Activated naive CD8-positive, alpha-beta T cell treated with anti-CD3 and anti-CD28 coated beads for 36 hours (primary cell): Measurements from ENCODE around the gene KANTR. TPM values are rescaled to one million over a fixed set of nuclear protein-coding genes. Genes with fewer than 3 reads are reported as not detected.

Experiments
- DNase-seq: peaks from one replicate; pipeline ENCODE4 v3.0.0; 2021
- H3K27ac Mint-ChIP-seq: one replicate; pipeline ENCODE4 v1.8.0; 2022; ENCODE audit warnings: mild to moderate bottlenecking, moderate library complexity, mixed read lengths
- H3K27me3 Mint-ChIP-seq: one replicate; pipeline ENCODE4 v1.8.0; 2022; ENCODE audit warnings: mild to moderate bottlenecking, mixed read lengths
- H3K36me3 Mint-ChIP-seq: one replicate; pipeline ENCODE4 v1.8.0; 2021; ENCODE audit warnings: mild to moderate bottlenecking, mixed read lengths
- H3K4me1 Mint-ChIP-seq: one replicate; pipeline ENCODE4 v1.8.0; 2021; ENCODE audit warnings: mixed read lengths
- H3K4me3 Mint-ChIP-seq: one replicate; pipeline ENCODE4 v1.8.0; 2022; ENCODE audit warnings: mild to moderate bottlenecking, moderate library complexity, mixed read lengths
- H3K9me3 Mint-ChIP-seq: one replicate; pipeline ENCODE4 v1.8.0; 2022; ENCODE audit warnings: mixed read lengths
- total RNA-seq, 2 experiments: library from RNA; stranded (reverse); gene quantifications; one replicate each; pipeline ENCODE4 v1.2.3, GENCODE V29; 2021

KANTR gene
- total RNA-seq, 2 experiments from 2014 or later, result 6.3 to 6.4 TPM

- H3K9me3 Mint-ChIP-seq, result no peaks in the 10 kb centered on the region
- H3K4me1 Mint-ChIP-seq, result peaks cover 16% of the 10 kb centered on the region
- H3K27ac Mint-ChIP-seq, result no peak overlapping the region
- H3K36me3 Mint-ChIP-seq, result no peaks in the 10 kb centered on the region
- no peak for DNase-seq
- no peak overlapping the region for H3K4me3 Mint-ChIP-seq
- no peaks in the 10 kb centered on the region for H3K27me3 Mint-ChIP-seq
Observed at GRCh38 chrX:53076671-53077070, 17.3 kb upstream of the KANTR start.

- no peak for DNase-seq
- H3K27ac Mint-ChIP-seq, result no peak overlapping the region
- H3K36me3 Mint-ChIP-seq, result no peaks in the 10 kb centered on the region
- H3K4me3 Mint-ChIP-seq, result no peak overlapping the region
- peaks cover 7% of the 10 kb centered on the region for H3K4me1 Mint-ChIP-seq
- no peaks in the 10 kb centered on the region for H3K9me3 Mint-ChIP-seq
- H3K27me3 Mint-ChIP-seq, result no peaks in the 10 kb centered on the region
Observed at GRCh38 chrX:53077207-53078197, 16.4 kb upstream of the KANTR start.

- no peak overlapping the region for H3K27ac Mint-ChIP-seq
Observed at GRCh38 chrX:53078943-53079342, 15.0 kb upstream of the KANTR start.

GRCh38 chrX:53080628-53081580, 13.0 kb upstream of the KANTR start:
- H3K4me3 Mint-ChIP-seq, result peak overlapping the region; percentile 78
- peak overlapping the region; percentile 89 for H3K27ac Mint-ChIP-seq
- no peaks in the 10 kb centered on the region for H3K9me3 Mint-ChIP-seq
- H3K27me3 Mint-ChIP-seq, result no peaks in the 10 kb centered on the region
- no peak for DNase-seq
- H3K36me3 Mint-ChIP-seq, result peaks cover 30% of the 10 kb centered on the region
- peaks cover 25% of the 10 kb centered on the region for H3K4me1 Mint-ChIP-seq

More at GRCh38 chrX:53078943-53079342, 15.0 kb upstream of the KANTR start:
- DNase-seq, result no peak
- Mint-ChIP-seq H3K4me1 (peaks cover 11% of the 10 kb centered on the region), H3K27me3 (no peaks in the 10 kb centered on the region), H3K9me3 (no peaks in the 10 kb centered on the region), H3K4me3 (no peak overlapping the region), H3K36me3 (peaks cover 13% of the 10 kb centered on the region)

GRCh38 chrX:53081925-53082772, 11.8 kb upstream of the KANTR start, which contains the start of gene TSPYL2:
Gene TSPYL2, plus strand, starts transcription at chrX:53082367. Its CDS starts 132 bp downstream, at chrX:53082499.
- Mint-ChIP-seq H3K4me1 (peaks cover 36% of the 10 kb centered on the region), H3K9me3 (no peaks in the 10 kb centered on the region), H3K36me3 (peaks cover 33% of the 10 kb centered on the region), H3K27me3 (no peaks in the 10 kb centered on the region), H3K27ac (peak within 1 kb of the TSS; percentile 98), H3K4me3 (peak within 1 kb of the TSS; percentile 94)
- peak; percentile 95 for DNase-seq

- peaks cover 45% of the 10 kb centered on the region for H3K4me1 Mint-ChIP-seq
- no peaks in the 10 kb centered on the region for H3K9me3 Mint-ChIP-seq
- H3K27ac Mint-ChIP-seq, result peak overlapping the region; percentile 98
- H3K4me3 Mint-ChIP-seq, result peak overlapping the region; percentile 94
- H3K27me3 Mint-ChIP-seq, result no peaks in the 10 kb centered on the region
- peaks cover 36% of the 10 kb centered on the region for H3K36me3 Mint-ChIP-seq
- DNase-seq, result no peak
Observed at GRCh38 chrX:53082773-53083616, 10.9 kb upstream of the KANTR start.

- Mint-ChIP-seq H3K4me3 (peak overlapping the region; percentile 94), H3K36me3 (peaks cover 42% of the 10 kb centered on the region), H3K9me3 (no peaks in the 10 kb centered on the region), H3K27me3 (no peaks in the 10 kb centered on the region), H3K4me1 (peaks cover 51% of the 10 kb centered on the region), H3K27ac (peak overlapping the region; percentile 69)
- DNase-seq, result no peak
Observed at GRCh38 chrX:53084043-53084570, 9.8 kb upstream of the KANTR start.

- peak overlapping the region; percentile 69 for H3K27ac Mint-ChIP-seq
- H3K27me3 Mint-ChIP-seq, result no peaks in the 10 kb centered on the region
- peaks cover 56% of the 10 kb centered on the region for H3K4me1 Mint-ChIP-seq
- H3K4me3 Mint-ChIP-seq, result peak overlapping the region; percentile 9
- H3K9me3 Mint-ChIP-seq, result no peaks in the 10 kb centered on the region
- no peak for DNase-seq
- peaks cover 43% of the 10 kb centered on the region for H3K36me3 Mint-ChIP-seq
Observed at GRCh38 chrX:53084863-53085262, 9.1 kb upstream of the KANTR start.

- Mint-ChIP-seq H3K9me3 (no peaks in the 10 kb centered on the region), H3K27me3 (no peaks in the 10 kb centered on the region), H3K27ac (peak overlapping the region; percentile 82), H3K36me3 (peaks cover 43% of the 10 kb centered on the region), H3K4me3 (peak overlapping the region; percentile 55), H3K4me1 (peaks cover 54% of the 10 kb centered on the region)
- DNase-seq, result no peak
Observed at GRCh38 chrX:53085661-53086229, 8.2 kb upstream of the KANTR start.

GRCh38 chrX:53086464-53086863, 7.5 kb upstream of the KANTR start:
- Mint-ChIP-seq H3K4me1 (peaks cover 51% of the 10 kb centered on the region), H3K36me3 (peaks cover 43% of the 10 kb centered on the region), H3K27me3 (no peaks in the 10 kb centered on the region), H3K9me3 (no peaks in the 10 kb centered on the region), H3K4me3 (no peak overlapping the region), H3K27ac (peak overlapping the region; percentile 82)
- DNase-seq, result no peak

GRCh38 chrX:53087388-53087831, 6.5 kb upstream of the KANTR start:
- Mint-ChIP-seq H3K27ac (peak overlapping the region; percentile 96), H3K36me3 (peaks cover 43% of the 10 kb centered on the region), H3K4me3 (peak overlapping the region; percentile 81), H3K4me1 (peaks cover 51% of the 10 kb centered on the region), H3K9me3 (no peaks in the 10 kb centered on the region), H3K27me3 (no peaks in the 10 kb centered on the region)
- no peak for DNase-seq

- no peaks in the 10 kb centered on the region for H3K27me3 Mint-ChIP-seq
- no peaks in the 10 kb centered on the region for H3K9me3 Mint-ChIP-seq
- peaks cover 36% of the 10 kb centered on the region for H3K36me3 Mint-ChIP-seq
- peak; percentile 84 for DNase-seq
- peaks cover 51% of the 10 kb centered on the region for H3K4me1 Mint-ChIP-seq
- H3K27ac Mint-ChIP-seq, result peak overlapping the region; percentile 96
- peak overlapping the region; percentile 81 for H3K4me3 Mint-ChIP-seq
Observed at GRCh38 chrX:53088136-53088974, 5.6 kb upstream of the KANTR start.
